ENCODE results near the gene EHBP1L1.
A peak's percentile ranks its signal among the peaks of the same experiment; 100 is the strongest.

EHBP1L1 gene

DNA sequence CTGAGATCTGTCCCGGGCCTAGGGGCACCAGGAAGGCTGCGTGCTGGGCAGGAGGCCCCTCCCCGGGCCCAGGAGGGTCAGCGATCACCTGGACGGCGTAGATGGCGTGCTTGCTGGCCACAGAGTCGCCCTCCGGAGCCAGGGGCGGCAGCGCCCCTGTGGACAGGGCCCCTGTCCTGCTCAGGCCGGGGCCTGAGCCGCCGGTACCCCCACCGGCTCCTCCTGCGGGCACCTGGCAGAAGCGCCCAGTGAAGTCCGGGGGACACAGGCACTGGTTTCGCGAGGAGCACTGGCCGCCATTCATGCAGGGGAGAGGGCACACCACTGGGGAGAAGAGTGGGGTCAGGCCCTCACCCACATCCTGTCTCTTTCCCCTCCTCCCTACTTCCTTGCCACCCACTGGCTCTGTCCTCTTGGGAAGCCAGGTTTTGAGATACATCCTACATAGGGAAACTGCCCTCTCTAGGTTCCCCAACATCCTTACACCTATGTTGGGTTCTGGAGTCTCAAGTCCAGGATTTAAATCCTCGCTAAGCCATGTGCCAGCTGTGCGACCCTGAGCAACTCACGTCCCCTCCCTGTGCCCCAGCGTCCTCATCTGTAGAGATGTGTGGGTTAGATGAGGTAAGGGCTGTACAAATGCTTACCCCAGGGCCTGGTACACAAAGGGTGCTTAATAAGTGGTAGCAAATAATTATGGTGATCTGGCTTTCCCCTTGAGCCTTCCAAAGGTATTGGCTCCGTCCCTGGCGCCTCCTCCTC, 21.6 kb upstream of the EHBP1L1 start:
- TF ChIP-seq, protein P1, sequence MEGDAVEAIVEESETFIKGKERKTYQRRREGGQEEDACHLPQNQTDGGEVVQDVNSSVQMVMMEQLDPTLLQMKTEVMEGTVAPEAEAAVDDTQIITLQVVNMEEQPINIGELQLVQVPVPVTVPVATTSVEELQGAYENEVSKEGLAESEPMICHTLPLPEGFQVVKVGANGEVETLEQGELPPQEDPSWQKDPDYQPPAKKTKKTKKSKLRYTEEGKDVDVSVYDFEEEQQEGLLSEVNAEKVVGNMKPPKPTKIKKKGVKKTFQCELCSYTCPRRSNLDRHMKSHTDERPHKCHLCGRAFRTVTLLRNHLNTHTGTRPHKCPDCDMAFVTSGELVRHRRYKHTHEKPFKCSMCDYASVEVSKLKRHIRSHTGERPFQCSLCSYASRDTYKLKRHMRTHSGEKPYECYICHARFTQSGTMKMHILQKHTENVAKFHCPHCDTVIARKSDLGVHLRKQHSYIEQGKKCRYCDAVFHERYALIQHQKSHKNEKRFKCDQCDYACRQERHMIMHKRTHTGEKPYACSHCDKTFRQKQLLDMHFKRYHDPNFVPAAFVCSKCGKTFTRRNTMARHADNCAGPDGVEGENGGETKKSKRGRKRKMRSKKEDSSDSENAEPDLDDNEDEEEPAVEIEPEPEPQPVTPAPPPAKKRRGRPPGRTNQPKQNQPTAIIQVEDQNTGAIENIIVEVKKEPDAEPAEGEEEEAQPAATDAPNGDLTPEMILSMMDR (IDR thresholded peaks at IDR 0.05; ENCODE audit: low read depth, low read length, missing control alignments) = no peak
- H3K4me3 ChIP-seq (replicated peaks; ENCODE audit: low read depth, low read length) = no peak overlapping the region
- DNase-seq (ENCODE audit: extremely low read depth, low read depth) = no peak

DNA sequence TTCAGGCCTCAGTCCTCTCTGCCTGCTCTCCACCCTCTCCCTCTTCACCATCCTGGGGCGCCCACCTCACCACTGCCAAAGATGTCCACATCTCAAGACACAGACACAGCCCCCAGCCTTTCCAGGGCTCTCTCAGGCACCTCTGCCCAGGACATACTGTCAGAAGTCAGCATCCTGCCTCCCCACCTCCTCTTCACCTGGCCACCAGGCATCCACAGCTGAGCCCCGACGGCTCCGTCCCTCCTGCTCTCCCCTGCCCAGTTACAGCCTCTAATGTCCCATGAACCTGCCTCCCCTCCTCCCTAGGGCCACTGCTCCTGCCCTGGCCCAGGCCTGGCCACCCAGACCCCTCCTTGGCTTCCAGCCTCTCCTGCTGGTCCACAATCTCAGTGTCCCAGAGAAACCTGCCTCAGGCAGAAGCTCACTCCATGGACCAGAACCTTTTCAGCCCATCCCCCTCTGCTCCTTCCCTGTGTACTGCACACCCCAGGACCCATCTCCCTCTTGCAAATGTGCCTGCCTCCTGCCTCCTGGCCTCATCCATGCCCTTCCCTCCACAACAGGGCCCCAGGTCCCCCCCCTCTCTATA, 20.9 kb upstream of the EHBP1L1 start:
- H3K4me3 ChIP-seq (replicated peaks; ENCODE audit: low read depth, low read length) = no peak overlapping the region
- no peak for DNase-seq (ENCODE audit: extremely low read depth, low read depth)

DNA sequence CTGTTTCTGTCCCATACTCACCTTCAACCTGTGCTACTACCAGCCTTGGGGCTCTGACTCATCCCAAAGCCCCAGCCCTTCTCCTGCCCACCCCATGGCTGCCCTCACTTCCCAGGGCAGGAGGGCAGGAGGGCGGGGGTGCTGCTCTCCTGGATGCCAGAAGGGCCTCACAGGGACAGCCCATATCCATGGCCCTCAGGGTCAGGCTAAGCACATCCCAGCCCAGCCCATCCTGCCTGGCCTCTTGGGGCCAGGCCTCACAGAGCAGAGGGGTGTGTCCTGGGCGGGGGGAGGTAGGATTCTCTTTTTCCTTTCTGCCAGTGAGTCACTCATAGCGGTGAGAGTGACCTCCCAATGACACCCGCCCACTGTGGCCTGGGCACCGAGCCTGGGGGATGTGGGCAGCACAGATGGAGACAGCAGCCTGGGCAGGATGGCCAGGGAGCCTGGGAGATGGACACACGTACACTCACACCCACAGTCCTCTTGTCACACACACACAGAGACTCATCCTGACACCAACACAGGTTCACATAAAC, 20.1 kb upstream of the EHBP1L1 start:
- TF ChIP-seq, protein P1 (IDR thresholded peaks at IDR 0.05; ENCODE audit: low read depth, low read length, missing control alignments) = no peak
- 0 out of 2 replicates have a peak overlapping the region, but pooled peaks have one; percentile 56 for H3K4me3 ChIP-seq (replicated peaks; ENCODE audit: low read depth, low read length)
- no peak for DNase-seq (ENCODE audit: extremely low read depth, low read depth)

More for the DNA sequence above, 20.9 kb upstream of the EHBP1L1 start:
- TF ChIP-seq, protein P1 (IDR thresholded peaks at IDR 0.05; ENCODE audit: low read depth, low read length, missing control alignments) = no peak

DNA sequence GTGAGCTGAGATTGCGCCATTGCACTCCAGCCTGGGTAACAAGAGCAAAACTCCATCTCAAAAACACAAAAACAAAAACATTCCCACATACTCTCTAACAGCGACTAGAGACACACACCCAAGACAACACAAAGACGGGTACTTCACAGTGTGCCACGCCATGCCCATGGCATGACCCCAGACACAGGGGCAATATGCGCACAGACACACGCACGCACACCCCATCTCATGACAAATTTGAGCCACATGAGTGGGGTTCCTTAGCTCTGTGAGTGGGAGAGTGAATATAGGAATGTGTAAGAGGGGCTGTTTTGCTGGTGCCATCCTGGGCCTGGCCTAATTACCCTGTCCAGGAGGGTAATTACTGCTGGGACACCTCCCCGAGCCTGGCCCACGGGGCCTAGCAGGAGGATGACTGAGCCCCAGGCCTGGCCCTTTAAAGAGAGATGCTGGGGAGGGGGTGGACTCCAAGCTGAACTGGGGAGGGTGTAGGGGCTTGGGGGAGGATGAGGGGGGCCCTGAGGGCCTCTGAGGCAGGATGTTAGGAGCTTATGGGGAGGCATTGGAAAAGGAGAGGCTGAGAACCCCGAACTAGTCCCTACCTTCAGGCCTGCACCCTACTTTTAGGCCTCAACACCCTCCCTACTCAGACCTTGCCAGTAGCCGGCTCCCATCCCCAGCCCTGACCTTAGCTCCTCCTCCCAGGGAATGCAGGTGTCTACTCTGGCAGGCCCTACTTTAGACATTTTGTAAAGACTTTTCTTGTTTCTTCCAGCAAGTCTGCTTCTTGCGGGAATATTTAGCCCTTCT, 19.2 kb upstream of the EHBP1L1 start:
- H3K4me3 ChIP-seq (replicated peaks; ENCODE audit: low read depth, low read length) = peak overlapping the region; percentile 56
- DNase-seq (ENCODE audit: extremely low read depth, low read depth) = no peak

DNA sequence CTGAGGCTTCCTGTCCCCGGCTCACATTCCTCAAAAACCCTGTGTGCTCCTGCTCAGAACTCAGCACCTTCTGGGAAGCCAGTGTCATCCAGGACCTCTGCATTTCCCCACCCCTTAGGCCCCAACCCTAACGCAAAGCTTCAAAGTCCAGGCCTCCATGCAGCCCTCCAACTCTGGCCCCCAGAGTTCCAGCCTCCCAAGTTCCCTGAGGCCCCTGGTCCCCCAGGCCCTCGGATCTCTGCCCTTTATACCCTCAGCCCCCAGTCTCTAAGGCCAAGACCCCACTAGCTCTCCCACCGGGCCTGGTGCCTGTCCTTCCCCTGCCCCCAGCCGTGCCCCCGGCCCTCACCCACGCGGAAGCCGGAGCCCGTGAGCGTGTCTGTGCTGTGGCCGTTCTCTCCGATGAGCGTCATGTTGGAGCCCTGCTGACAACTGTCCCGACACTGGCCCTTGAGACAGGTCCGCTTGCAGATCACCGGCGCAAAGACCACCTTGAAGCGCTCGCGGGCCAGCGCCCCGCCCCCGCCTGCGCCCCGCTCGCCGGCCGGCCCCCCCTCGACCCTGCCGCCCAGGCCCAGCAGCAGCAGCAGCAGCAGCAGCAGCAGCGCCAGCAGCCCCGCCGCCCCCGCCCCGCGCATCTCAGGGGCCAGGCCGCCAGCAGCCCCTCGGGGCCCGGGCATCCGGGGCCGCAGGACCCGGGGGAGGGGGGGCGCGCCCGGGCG, 18.4 kb upstream of the EHBP1L1 start:
- H3K4me3 ChIP-seq (replicated peaks; ENCODE audit: low read depth, low read length) = peak overlapping the region; percentile 56
- no peak for DNase-seq (ENCODE audit: extremely low read depth, low read depth)
- TF ChIP-seq, protein P1 (IDR thresholded peaks at IDR 0.05; ENCODE audit: low read depth, low read length, missing control alignments) = no peak

More for the DNA sequence above, 19.2 kb upstream of the EHBP1L1 start:
- TF ChIP-seq, protein P1 (IDR thresholded peaks at IDR 0.05; ENCODE audit: low read depth, low read length, missing control alignments) = no peak

Data from HFF-Myc (cell line).